T-helper 17 cell (primary cell): ENCODE data around the gene CCPG1. TPM values are rescaled to one million over a fixed set of nuclear protein-coding genes. Genes with fewer than 3 reads are reported as not detected.

Source experiments
- ATAC-seq: fragments of 150-1000 bp; cut with Tn5 transposase; 2 replicates; pipeline ENCODE4 v1.10.0; 2021; ENCODE audit warnings: mild to moderate bottlenecking, moderate library complexity
- DNase-seq, 3 donors: peaks; one replicate each; pipeline versions ENCODE4 v3.0.0 to v3.0.0-alpha.2; 2020 to 2021
- H3K9me3 ChIP-seq: one replicate; pipeline ENCODE4 v1.7.0; 2013; ENCODE audit warnings: low read length, mild to moderate bottlenecking; ENCODE audit not compliant: control insufficient read depth, poor library complexity, severe bottlenecking
- H3K27ac Mint-ChIP-seq: one replicate; pipeline ENCODE4 v1.8.0; 2022; ENCODE audit warnings: mild to moderate bottlenecking, moderate library complexity, mixed read lengths
- H3K27me3 Mint-ChIP-seq: one replicate; pipeline ENCODE4 v1.8.0; 2022; ENCODE audit warnings: mixed read lengths
- H3K36me3 Mint-ChIP-seq: one replicate; pipeline ENCODE4 v1.8.0; 2022; ENCODE audit warnings: low read depth, mixed read lengths
- H3K4me1 Mint-ChIP-seq: one replicate; pipeline ENCODE4 v1.8.0; 2022; ENCODE audit warnings: mild to moderate bottlenecking, mixed read lengths
- H3K4me3 Mint-ChIP-seq: one replicate; pipeline ENCODE4 v1.8.0; 2022; ENCODE audit warnings: mild to moderate bottlenecking, moderate library complexity, mixed read lengths
- total RNA-seq, 4 donors: library from RNA in 2 of 4; stranded (reverse) in 2 of 4; gene quantifications; one replicate each; pipeline ENCODE4 v1.2.3 and lab custom pipeline; 2022 to 2026

The CCPG1 gene
- total RNA-seq, 2 donors from 2014 or later, result 25.6 to 28.2 TPM

DNA sequence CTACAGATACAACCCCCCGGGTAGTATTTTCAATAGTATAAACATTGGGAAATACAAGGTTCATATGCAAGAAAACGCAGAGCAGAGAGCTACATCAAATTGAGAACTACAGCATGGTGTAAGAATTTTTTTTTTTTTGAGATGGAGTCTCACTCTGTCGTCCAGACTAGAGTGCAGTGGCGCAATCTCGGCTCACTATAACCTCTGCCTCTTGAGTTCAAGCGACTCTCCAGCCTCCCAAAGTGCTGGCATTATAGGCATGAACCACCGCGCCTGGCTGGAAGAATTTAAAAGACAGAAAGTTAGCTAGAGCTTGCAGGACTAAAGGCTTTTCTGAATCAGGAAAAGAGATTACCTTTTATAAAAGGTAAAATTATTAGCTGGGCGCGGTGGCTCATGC, 47.1 kb downstream of the CCPG1 start:
- H3K9me3 ChIP-seq, result no peaks in the 10 kb centered on the region
- Mint-ChIP-seq H3K4me1 (peaks cover 13% of the 10 kb centered on the region), H3K36me3 (peaks cover 15% of the 10 kb centered on the region), H3K27me3 (no peaks in the 10 kb centered on the region), H3K27ac (peak overlapping the region; percentile 56), H3K4me3 (no peak overlapping the region)
- DNase-seq (no peak), ATAC-seq (no peak)

DNA sequence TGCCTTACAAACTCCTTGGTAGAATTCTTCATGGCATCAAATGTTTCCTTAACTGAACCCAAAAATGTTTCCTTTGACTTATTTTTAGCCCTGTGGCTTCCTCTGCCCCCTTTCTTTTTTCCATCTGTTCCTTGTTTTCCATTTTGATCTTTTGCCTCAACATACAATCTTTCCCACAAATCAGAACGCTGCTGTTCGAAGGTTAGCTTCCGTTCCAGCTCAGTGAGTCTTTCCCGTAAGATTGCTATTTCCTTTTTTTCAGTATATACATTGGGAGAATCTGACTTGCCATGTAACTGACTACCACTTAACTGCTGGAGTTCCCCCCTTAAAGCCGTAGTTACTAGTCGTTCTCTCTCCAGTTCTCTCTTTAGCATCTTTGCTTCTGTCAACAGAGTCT, 47.9 kb downstream of the CCPG1 start:
- peak overlapping the region; percentile 56 for H3K27ac Mint-ChIP-seq
- H3K36me3 Mint-ChIP-seq, result peaks cover 15% of the 10 kb centered on the region
- H3K4me3 Mint-ChIP-seq, result no peak overlapping the region
- DNase-seq (no peak), ATAC-seq (no peak)
- peaks cover 13% of the 10 kb centered on the region for H3K4me1 Mint-ChIP-seq
- H3K27me3 Mint-ChIP-seq, result no peaks in the 10 kb centered on the region
- no peaks in the 10 kb centered on the region for H3K9me3 ChIP-seq

DNA sequence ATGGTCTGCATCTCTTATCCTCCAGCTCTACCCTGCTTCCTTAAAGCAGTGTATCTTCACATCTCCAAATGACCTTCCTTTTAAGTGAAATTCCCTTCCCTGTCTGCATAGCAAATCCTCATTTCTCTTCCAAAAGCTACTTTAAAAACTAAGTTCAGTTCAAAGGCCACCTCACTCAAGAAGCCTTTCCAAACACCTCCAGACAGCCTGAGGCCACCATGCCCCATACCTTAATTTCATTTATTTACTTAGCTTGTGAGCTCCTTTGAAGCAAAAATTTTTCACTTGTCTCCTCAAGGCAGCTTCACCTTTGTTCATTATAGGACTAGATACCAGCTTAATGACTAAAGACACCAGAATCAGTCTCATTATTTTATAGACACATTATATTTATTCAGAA, 49.7 kb downstream of the CCPG1 start:
- no peaks in the 10 kb centered on the region for H3K9me3 ChIP-seq
- no peak overlapping the region for H3K4me3 Mint-ChIP-seq
- H3K4me1 Mint-ChIP-seq, result peaks cover 13% of the 10 kb centered on the region
- H3K27me3 Mint-ChIP-seq, result no peaks in the 10 kb centered on the region
- DNase-seq, result no peak
- H3K36me3 Mint-ChIP-seq, result peaks cover 15% of the 10 kb centered on the region
- peak overlapping the region; percentile 56 for H3K27ac Mint-ChIP-seq
- no peak for ATAC-seq

DNA sequence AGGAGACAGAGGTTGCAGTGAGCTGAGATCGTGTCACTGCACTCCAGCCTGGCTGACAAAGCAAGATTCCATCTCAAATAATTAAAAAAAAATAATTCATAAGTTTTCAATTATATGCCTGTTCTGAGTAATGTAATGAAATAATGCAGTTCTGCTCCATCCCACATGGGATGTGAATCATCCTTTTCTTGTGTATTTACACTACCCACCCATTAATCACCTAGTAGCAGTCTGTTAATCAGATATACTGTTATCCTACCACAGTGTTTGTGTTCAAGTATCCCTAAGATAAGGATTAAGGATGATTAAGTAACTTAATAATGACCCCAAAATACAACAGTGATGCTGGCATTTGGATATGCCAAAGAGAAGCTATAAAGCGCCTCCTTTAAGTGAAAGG, 50.4 kb downstream of the CCPG1 start:
- no peaks in the 10 kb centered on the region for H3K9me3 ChIP-seq
- no peaks in the 10 kb centered on the region for H3K27me3 Mint-ChIP-seq
- no peak overlapping the region for H3K4me3 Mint-ChIP-seq
- ATAC-seq (no peak), DNase-seq (no peak)
- no peak overlapping the region for H3K27ac Mint-ChIP-seq
- H3K36me3 Mint-ChIP-seq, result peaks cover 15% of the 10 kb centered on the region
- peaks cover 13% of the 10 kb centered on the region for H3K4me1 Mint-ChIP-seq

DNA sequence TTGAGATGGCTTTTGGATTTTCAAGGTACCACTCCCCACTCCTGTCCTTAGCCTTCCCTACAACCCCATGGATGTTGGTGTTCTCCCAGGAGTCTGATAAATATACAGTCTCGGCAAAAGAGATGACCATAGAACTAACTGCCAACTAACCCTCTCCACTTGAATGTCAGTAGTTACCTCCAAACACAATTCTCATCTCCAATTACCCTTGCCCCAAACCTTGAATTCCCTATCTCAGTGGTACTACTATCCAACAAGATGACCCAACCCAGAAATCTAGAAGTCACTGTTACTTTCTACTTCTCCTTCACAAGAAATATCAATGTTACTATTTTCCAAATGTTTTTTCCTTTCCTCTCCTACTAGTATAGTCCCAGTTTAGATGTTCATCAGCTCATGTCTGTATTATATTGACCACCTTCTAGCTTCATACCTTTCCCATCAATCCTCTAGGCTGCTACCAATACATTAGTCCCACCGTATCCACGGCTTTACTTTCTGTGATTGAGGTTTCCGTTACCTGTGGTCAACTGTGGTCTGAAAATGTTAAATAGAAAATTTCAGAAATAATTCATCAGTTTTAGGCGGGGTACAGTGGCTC, 51.1 kb downstream of the CCPG1 start:
- H3K9me3 ChIP-seq, result no peaks in the 10 kb centered on the region
- Mint-ChIP-seq H3K36me3 (peaks cover 15% of the 10 kb centered on the region), H3K4me1 (peaks cover 13% of the 10 kb centered on the region), H3K27ac (no peak overlapping the region), H3K27me3 (no peaks in the 10 kb centered on the region), H3K4me3 (peak overlapping the region; percentile 4)
- DNase-seq (no peak), ATAC-seq (no peak)

DNA sequence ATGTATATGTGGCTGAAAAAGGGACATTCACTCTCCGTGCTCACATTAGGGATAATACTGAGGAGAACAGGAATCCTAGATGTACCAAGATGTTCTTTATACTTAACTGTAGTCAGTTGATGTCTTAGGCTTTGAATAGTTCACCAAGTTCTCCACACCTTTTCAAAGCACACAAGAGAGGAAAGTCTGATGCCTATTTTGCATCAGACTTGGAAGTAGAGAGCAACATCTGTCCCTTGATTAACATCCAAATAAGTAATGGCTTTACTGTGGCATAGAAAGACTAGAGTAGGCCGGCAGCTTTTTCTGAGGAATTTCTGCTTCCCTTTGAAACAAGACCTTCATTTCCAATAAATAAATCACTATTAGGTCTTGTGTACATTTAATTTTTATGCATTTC, 55.1 kb downstream of the CCPG1 start:
- Mint-ChIP-seq H3K4me1 (peaks cover 7% of the 10 kb centered on the region), H3K27me3 (no peaks in the 10 kb centered on the region), H3K4me3 (no peak overlapping the region), H3K36me3 (peaks cover 8% of the 10 kb centered on the region), H3K27ac (no peak overlapping the region)
- no peak for ATAC-seq
- H3K9me3 ChIP-seq, result no peaks in the 10 kb centered on the region
- no peak for DNase-seq

DNA sequence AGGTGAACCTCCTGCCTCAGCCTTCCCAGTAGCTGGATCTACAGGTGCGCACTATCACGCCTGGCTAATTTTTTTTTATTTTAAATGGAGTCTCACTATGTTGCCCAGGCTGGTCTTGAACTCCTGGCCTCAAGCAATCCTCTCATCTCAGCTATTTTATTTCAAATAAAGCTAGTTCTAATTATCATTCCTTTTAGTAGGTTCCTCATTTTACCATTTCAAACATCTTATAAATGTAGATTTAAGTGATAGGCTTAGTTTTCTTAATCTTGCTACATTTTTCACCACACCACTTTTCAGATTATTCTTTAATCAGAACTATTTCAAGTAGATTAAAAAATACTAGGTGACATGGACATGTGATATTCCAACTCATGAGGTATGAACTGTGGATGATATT, 58.9 kb downstream of the CCPG1 start:
- H3K9me3 ChIP-seq, result no peaks in the 10 kb centered on the region
- DNase-seq (no peak), ATAC-seq (no peak)
- Mint-ChIP-seq H3K27me3 (no peaks in the 10 kb centered on the region), H3K27ac (no peak overlapping the region), H3K4me3 (no peak overlapping the region), H3K4me1 (no peaks in the 10 kb centered on the region), H3K36me3 (peaks cover 5% of the 10 kb centered on the region)

DNA sequence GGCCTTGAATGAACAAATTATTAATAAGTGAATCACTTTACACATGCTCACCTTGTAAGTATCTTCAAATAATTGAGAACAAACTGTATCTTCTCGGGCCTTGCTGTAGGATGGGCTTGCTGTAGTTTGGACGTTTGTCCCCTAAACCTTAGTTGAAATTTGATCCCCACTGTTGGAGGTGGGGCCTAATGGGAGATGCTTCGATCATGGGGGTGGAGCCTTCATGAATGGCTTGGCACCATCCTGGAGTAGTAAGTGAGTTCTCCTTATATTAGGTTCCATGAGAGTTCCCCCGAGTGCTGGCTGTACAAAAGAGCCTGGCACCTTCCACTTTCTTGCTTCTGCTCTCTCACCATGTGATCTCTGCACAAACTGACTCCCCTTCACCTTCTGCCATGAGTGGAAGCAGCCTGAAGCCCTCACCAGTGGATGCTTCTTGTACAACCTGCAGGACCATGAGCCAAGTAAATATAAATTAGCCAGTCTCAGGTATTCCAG, 59.8 kb downstream of the CCPG1 start:
- H3K36me3 Mint-ChIP-seq, result peaks cover 5% of the 10 kb centered on the region

DNA sequence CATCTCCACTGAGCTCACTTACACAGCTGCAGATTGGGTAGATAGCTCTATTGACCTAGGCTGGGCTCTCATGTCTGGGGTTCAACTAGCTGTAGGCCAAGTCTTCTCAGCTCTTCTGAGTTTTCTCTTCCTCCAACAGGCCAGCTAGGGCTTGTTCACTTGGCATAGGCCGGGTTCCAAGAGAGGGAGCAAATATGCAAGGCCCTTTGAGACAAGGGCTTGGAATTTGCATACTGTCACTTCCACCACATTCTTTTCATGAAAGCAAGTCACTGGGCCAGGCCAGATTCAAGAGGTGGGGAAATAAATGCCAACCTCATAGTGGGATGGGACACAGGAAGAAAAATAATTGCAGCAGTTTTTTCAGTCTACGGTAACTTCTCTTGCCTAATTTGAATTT, 64.0 kb downstream of the CCPG1 start:
- no peak overlapping the region for H3K4me3 Mint-ChIP-seq
- ATAC-seq (no peak), DNase-seq (no peak)
- no peaks in the 10 kb centered on the region for H3K9me3 ChIP-seq
- H3K36me3 Mint-ChIP-seq, result peaks cover 5% of the 10 kb centered on the region
- peak overlapping the region; percentile 16 for H3K27ac Mint-ChIP-seq
- no peaks in the 10 kb centered on the region for H3K27me3 Mint-ChIP-seq
- H3K4me1 Mint-ChIP-seq, result no peaks in the 10 kb centered on the region

More for the DNA sequence above, 59.8 kb downstream of the CCPG1 start:
- no peak for DNase-seq
- Mint-ChIP-seq H3K27ac (peak overlapping the region; percentile 41), H3K4me3 (no peak overlapping the region), H3K27me3 (no peaks in the 10 kb centered on the region), H3K4me1 (no peaks in the 10 kb centered on the region)
- H3K9me3 ChIP-seq, result no peaks in the 10 kb centered on the region
- ATAC-seq, result no peak

DNA sequence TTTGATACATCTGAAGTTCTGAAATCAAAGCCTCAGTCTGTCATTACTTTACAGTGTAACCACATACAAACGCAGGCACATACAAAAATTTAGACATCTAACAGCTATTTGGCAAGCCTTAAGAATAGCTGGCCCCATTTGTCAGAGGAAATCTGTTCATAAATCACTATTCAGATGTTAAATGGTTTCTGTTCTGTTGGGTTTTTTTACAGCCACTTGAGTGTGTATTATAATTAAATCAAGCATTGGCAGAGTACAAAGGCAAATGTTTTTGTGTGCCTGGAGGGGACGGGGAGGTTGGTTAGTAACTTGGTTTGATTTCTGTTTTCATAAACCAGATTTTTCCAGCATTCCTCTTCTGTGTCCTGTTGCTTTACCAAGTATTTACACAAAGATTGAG, 65.0 kb downstream of the CCPG1 start:
- Mint-ChIP-seq H3K27ac (no peak overlapping the region), H3K36me3 (peaks cover 5% of the 10 kb centered on the region), H3K4me1 (no peaks in the 10 kb centered on the region), H3K4me3 (no peak overlapping the region), H3K27me3 (no peaks in the 10 kb centered on the region)
- DNase-seq (no peak), ATAC-seq (no peak)
- H3K9me3 ChIP-seq, result no peaks in the 10 kb centered on the region

DNA sequence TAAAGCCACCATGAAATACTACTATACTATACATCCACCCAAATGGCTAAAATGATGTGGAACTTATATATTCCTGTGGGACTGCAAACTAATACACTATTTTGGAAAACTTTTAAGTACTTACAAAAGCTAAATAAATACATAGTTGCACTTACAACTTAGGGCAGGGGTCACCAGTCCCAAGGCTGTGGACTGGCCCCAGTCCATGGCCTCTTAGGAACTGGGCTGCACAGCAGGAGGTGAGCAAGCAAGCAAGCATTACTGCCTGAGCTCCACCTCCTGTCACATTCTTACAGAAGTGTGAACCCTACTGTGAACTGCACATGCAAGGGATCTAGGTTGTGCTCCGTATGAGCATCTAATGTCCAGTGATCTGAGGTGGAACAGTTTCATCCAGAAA, 71.0 kb downstream of the CCPG1 start:
- no peak for ATAC-seq
- no peak for DNase-seq
- H3K36me3 Mint-ChIP-seq, result peaks cover 2% of the 10 kb centered on the region
- no peak overlapping the region for H3K27ac Mint-ChIP-seq
- no peaks in the 10 kb centered on the region for H3K9me3 ChIP-seq
- no peak overlapping the region for H3K4me3 Mint-ChIP-seq
- no peaks in the 10 kb centered on the region for H3K27me3 Mint-ChIP-seq
- H3K4me1 Mint-ChIP-seq, result no peaks in the 10 kb centered on the region

DNA sequence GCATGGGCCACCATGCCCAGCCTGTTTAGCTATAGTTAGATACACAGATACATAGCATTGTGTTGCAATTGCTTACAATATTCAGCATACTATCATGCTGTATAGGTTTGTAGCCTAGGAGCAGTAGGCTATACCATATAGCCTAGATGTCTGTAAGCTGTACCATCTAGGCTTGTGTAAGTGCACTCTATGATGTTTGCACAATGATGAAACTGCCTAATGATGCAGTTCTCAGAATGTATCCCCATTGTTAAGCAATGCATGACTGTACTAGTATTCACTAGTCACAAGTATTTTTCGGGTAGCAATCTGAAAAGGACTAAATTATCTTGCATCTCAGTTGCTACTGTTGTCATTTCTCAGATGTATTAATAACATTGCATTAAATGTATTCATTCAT, 73.2 kb downstream of the CCPG1 start:
- Mint-ChIP-seq H3K4me1 (peaks cover 2% of the 10 kb centered on the region), H3K27me3 (no peaks in the 10 kb centered on the region), H3K36me3 (peaks cover 2% of the 10 kb centered on the region), H3K4me3 (no peak overlapping the region), H3K27ac (peak overlapping the region; percentile 53)
- ATAC-seq (no peak), DNase-seq (no peak)
- no peaks in the 10 kb centered on the region for H3K9me3 ChIP-seq

DNA sequence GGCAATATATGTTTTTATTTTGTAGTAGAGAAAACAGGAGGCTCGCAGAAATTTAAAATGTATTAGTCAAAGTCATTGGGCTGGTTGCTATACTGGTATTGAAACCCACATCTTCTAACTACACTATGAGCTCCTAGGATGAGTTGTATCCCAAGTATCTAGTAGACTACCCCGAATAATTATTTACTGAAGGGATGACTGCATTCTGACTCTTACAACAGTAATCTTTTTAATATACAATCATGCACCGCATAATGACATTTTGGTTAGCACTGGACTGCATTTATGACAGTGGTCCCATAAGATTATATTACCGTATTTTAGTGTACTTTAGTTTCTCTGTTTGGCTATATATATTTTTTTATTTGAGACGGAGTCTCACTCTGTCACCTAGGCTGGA, 73.8 kb downstream of the CCPG1 start:
- no peaks in the 10 kb centered on the region for H3K9me3 ChIP-seq
- Mint-ChIP-seq H3K4me3 (no peak overlapping the region), H3K27ac (no peak overlapping the region), H3K27me3 (no peaks in the 10 kb centered on the region), H3K36me3 (peaks cover 2% of the 10 kb centered on the region), H3K4me1 (peaks cover 2% of the 10 kb centered on the region)
- DNase-seq (no peak), ATAC-seq (no peak)

DNA sequence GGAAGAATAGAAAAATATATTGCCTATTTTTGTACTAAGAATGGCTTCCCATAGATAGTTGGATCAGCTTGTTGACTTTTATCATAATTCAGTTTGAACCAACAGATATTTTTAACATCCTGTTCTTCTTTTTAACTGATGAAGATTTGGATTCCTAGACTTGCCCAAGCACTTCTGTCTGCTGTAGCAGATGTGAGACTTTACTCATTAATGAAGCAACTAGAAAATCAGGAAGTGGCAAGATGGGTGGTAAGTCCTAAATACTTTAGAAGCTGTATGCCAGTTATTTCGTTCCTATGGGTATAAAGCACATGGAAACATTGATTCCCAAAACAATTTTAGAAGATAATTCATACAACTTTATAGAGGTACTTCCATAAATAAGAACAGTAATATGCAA, 80.8 kb downstream of the CCPG1 start:
- no peak for ATAC-seq
- Mint-ChIP-seq H3K4me3 (no peak overlapping the region), H3K27ac (no peak overlapping the region), H3K27me3 (no peaks in the 10 kb centered on the region), H3K4me1 (peaks cover 10% of the 10 kb centered on the region), H3K36me3 (no peaks in the 10 kb centered on the region)
- no peaks in the 10 kb centered on the region for H3K9me3 ChIP-seq
- DNase-seq, result no peak
